Kasumi-1 (cell line): ENCODE data around the gene IGFL3.
"Not testable (repeated sequence)": the region's sequence is repeated elsewhere in the genome, so short reads cannot be mapped to it uniquely, and the experiment has no call there.

Source experiments
- DNase-seq, 2 experiments: peaks; one replicate each; lab custom pipeline; 2025; lab: John Stamatoyannopoulos, UW

The IGFL3 gene

GRCh38 chr19:46125447-46125846, 959 bp upstream of the IGFL3 start:
- DNase-seq: no peak

GRCh38 chr19:46118136-46118535, 6.4 kb downstream of the IGFL3 start:
- DNase-seq: no peak

GRCh38 chr19:46116121-46116520, 8.4 kb downstream of the IGFL3 start:
- DNase-seq: no peak

- no peak for DNase-seq
Measured at GRCh38 chr19:46115396-46116106, 8.9 kb downstream of the IGFL3 start.

- DNase-seq: no peak
Measured at GRCh38 chr19:46113726-46114125, 10.8 kb downstream of the IGFL3 start.

- no peak for DNase-seq
Measured at GRCh38 chr19:46112527-46112926, 12.0 kb downstream of the IGFL3 start.

GRCh38 chr19:46111376-46111775, 13.1 kb downstream of the IGFL3 start:
- DNase-seq: no peak

GRCh38 chr19:46109876-46110275, 14.6 kb downstream of the IGFL3 start:
- no peak for DNase-seq

- DNase-seq: no peak
Measured at GRCh38 chr19:46107371-46107770, 17.1 kb downstream of the IGFL3 start.

GRCh38 chr19:46102333-46102732, 22.2 kb downstream of the IGFL3 start:
- not testable (repeated sequence) for DNase-seq

GRCh38 chr19:46101293-46101692, 23.2 kb downstream of the IGFL3 start:
- no peak for DNase-seq

GRCh38 chr19:46100344-46100743, 24.1 kb downstream of the IGFL3 start:
- DNase-seq: no peak

GRCh38 chr19:46090444-46090843, 34.0 kb downstream of the IGFL3 start:
- DNase-seq: no peak

- no peak for DNase-seq
Measured at GRCh38 chr19:46089432-46089831, 35.1 kb downstream of the IGFL3 start.

- no peak for DNase-seq
Measured at GRCh38 chr19:46088101-46088500, 36.4 kb downstream of the IGFL3 start.

- DNase-seq: no peak
Measured at GRCh38 chr19:46085888-46086287, 38.6 kb downstream of the IGFL3 start.

GRCh38 chr19:46082728-46083050, 41.8 kb downstream of the IGFL3 start:
- DNase-seq: no peak

- peak; percentile 67 to 70 for DNase-seq
Measured at GRCh38 chr19:46081928-46082727, 42.4 kb downstream of the IGFL3 start.

- DNase-seq: no peak
Measured at GRCh38 chr19:46080561-46080960, 43.9 kb downstream of the IGFL3 start.

GRCh38 chr19:46079576-46079975, 44.9 kb downstream of the IGFL3 start:
- no peak for DNase-seq

- DNase-seq: not testable (repeated sequence)
Measured at GRCh38 chr19:46078573-46079332, 45.7 kb downstream of the IGFL3 start.

- no peak for DNase-seq
Measured at GRCh38 chr19:46077815-46078167, 46.7 kb downstream of the IGFL3 start.
